Large intestine (tissue), 3 donors: Measurements from ENCODE around the gene TOMM6. TPM values are rescaled to one million over a fixed set of nuclear protein-coding genes. Genes with fewer than 3 reads are reported as not detected.

Experiments
- DNase-seq, 2 donors: peaks; one replicate each; pipeline versions ENCODE4 v3.0.0 to v3.0.0-alpha.2; 2013
- H3K27ac ChIP-seq: one replicate; pipeline ENCODE4 v1.5.1; 2013; ENCODE audit warnings: low read length
- H3K27me3 ChIP-seq: 2 replicates; pipeline ENCODE4 v1.6.1; 2013; ENCODE audit warnings: low read length; ENCODE audit not compliant: control insufficient read depth, insufficient read depth
- H3K36me3 ChIP-seq: 2 replicates; pipeline ENCODE4 v1.6.1; 2013; ENCODE audit warnings: low read length; ENCODE audit not compliant: control insufficient read depth, insufficient read depth
- H3K4me1 ChIP-seq: one replicate; pipeline ENCODE4 v1.6.1; 2013; ENCODE audit warnings: low read length; ENCODE audit not compliant: control insufficient read depth, insufficient read depth
- H3K4me3 ChIP-seq: one replicate; pipeline ENCODE4 v1.5.1; 2013; ENCODE audit warnings: low read length
- H3K9me3 ChIP-seq: one replicate; pipeline ENCODE4 v1.6.1; 2013; ENCODE audit warnings: mild to moderate bottlenecking, low read depth, low read length, moderate library complexity; ENCODE audit not compliant: control insufficient read depth
- WGBS: methylation state at CpG from one replicate; pipeline ENCODE4 v1.1.5; 2013; ENCODE audit warnings: low lambda C conversion rate; ENCODE audit not compliant: insufficient coverage; 5-methylcytosine and 5-hydroxymethylcytosine counted together
- polyA plus RNA-seq: library from polyadenylated mRNA; unstranded; fragments of 120-200 nt; gene quantifications from one replicate; pipeline ENCODE4 v1.2.1, GENCODE V29; 2013

The TOMM6 gene
- polyA plus RNA-seq, 1 donor = 195 TPM

DNA sequence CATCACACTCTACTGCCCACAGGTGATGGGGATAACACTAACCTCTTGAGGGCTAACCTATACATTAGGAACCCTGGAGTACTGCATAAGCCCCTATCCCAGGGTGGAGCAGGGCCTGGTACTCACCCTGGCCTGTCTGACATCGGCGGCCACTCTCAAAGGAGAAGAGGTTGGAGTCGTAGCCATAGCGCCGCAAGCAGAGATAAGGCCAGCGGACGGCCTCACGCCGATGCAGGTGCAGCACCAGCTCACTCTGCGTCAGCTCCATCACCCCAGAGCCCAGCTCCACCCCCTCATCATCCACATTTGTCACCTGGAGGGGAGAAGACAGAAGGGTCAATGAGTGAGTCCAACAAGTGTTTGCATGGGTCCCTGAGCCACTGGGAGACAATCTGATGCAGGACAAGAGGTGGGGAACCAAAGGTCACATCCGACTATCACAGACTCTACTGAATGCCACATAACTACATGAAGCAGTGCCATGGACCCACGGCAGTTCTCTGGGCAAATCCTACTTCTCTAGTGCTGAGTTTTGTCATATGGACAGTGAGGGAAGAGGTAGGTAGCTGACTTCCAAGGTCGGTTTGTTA is 12.1 kb upstream of the TOMM6 start:
- no peaks in the 10 kb centered on the region for H3K27me3 ChIP-seq
- no peaks in the 10 kb centered on the region for H3K9me3 ChIP-seq
- no peak for DNase-seq
- H3K4me3 ChIP-seq = no peak overlapping the region
- H3K36me3 ChIP-seq = peaks cover 53% of the 10 kb centered on the region
- no CpG with 5 or more reads among the region's 13 CpGs for WGBS
- H3K27ac ChIP-seq = no peak overlapping the region
- H3K4me1 ChIP-seq = no peaks in the 10 kb centered on the region

DNA sequence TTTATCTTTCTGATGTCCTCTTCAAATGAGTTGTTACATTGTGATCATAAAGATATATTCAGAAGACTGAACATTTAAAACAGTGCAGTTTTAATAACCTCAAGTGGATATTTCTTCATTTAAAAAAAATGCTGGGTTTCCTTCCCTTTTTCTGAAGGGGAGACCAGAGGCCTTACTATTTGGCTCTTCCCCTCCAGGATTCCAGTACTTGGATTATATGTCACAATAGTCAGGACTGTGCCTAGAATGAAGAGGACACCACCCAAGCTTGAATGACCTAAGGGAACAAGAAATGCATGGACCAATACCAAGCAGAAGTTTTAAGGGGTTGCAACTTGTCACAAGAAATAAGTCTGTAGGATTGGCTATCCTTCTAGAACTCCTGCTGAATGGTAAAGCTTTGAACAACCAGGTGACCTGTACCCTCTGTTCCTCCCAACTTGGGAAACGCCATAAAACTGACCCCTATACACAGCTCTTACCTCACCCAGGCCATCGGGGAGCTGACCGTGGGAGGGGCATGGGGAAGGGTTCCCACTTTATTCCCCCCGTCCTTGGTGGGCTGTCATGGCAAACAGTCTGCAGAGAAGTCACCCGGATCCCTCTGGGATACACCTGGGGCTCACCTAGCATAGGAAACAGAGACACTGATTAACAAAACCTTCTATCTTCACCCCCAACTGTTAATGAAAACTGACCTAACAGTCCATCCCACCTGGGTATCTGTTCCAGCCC is 9.8 kb upstream of the TOMM6 start:
- H3K4me3 ChIP-seq = no peak overlapping the region
- no peaks in the 10 kb centered on the region for H3K9me3 ChIP-seq
- H3K27ac ChIP-seq = no peak overlapping the region
- peaks cover 30% of the 10 kb centered on the region for H3K36me3 ChIP-seq
- no peaks in the 10 kb centered on the region for H3K27me3 ChIP-seq
- peaks cover 4% of the 10 kb centered on the region for H3K4me1 ChIP-seq
- no CpG with 5 or more reads among the region's 5 CpGs for WGBS
- no peak for DNase-seq

DNA sequence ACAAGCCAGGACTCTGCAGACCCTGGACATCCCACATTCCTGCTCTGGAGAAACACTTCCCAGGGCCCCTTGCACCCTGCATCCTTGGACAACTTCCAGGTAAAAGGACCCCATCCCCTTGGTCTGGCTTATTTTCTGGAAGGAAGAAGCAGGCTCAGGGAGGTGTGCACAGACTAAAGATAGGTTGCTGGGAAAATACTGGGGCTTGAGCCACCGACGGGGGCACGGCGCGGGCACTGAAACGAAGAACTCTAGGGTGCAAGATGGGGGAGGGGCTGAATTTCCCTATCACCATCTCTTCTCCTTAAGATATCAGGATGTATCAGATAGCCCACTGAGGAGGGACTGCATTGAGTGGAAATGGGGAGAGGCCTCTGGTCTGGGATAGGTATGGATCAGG is 8.6 kb upstream of the TOMM6 start:
- Histone ChIP-seq H3K27ac (no peak overlapping the region), H3K27me3 (no peaks in the 10 kb centered on the region), H3K9me3 (no peaks in the 10 kb centered on the region), H3K4me3 (peak overlapping the region; percentile 53), H3K4me1 (peaks cover 4% of the 10 kb centered on the region), H3K36me3 (peaks cover 24% of the 10 kb centered on the region)
- no peak for DNase-seq
- WGBS = no CpG with 5 or more reads among the region's 6 CpGs

DNA sequence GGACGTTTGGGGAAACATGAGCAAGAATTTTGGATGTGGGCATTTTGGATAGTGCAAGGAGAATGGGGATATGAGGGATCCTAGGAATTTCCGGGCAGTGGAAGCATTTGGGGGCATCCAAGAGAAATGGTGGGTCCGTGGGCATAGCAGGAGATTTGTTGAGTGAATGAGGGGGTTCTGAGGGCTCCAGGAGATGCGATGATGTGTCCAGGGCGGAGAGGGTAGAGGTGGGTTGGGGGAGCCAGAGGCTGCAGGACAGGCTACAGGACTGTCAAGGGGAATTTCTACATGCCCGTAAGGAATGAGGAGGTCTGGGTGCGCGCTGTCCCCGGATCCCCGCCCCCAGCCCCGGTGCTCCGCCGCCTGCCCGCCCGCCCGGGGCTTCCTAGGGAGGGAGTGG is 8.2 kb upstream of the TOMM6 start:
- Histone ChIP-seq H3K9me3 (no peaks in the 10 kb centered on the region), H3K27me3 (no peaks in the 10 kb centered on the region), H3K4me1 (peaks cover 4% of the 10 kb centered on the region), H3K27ac (no peak overlapping the region), H3K4me3 (peak overlapping the region; percentile 53), H3K36me3 (peaks cover 20% of the 10 kb centered on the region)
- 0% methylated on average over 1 of the region's 16 CpGs for WGBS
- no peak for DNase-seq

DNA sequence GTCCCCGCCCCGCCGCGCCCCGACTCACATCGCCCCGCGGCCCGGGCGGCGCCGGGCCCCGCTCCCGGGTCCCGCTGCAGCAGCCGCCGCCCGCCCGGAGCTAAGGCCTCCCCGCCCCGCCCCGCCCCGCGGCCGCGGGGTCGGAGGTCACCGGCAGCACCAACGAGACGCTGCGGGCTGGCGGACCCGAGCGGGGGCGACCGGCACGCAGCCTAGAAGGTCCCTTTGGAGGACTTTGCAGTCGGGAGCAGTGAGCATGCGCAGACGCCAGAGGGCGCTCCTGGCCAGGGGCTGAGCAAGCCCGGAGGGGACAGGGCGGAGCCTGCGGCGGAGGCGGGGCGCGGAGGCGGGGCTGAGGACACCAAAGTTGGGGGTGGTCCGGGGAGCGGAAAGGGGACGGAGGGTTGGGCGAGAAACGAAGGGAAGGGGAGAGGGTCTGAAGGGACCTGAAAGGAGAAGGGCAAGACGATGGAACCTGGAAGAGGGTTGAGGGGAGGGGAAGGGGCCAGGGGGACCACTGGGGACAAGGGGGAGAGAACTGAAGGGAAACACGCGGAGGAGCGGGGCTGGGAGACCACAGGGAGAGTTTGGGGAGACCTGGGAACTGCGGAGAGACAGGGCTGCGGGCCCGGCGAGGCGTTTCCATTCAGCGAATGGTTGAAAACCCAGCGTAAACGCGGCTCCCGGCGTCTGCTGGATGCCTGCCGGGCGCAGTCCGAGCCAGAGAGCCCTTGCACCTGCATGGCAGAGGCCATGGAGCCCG is 7.5 kb upstream of the TOMM6 start, which contains the start of gene FRS3:
Gene FRS3 (minus strand): TSS at position 113 of the 763 bp plus-strand sequence. CDS start 2,913 bp downstream, outside the sequence.
- no peaks in the 10 kb centered on the region for H3K9me3 ChIP-seq
- DNase-seq = peak; percentile 97
- WGBS = 10% methylated on average over 2 of the region's 73 CpGs
- peak within 1 kb of the TSS; percentile 76 for H3K4me3 ChIP-seq
- no peaks in the 10 kb centered on the region for H3K27me3 ChIP-seq
- H3K36me3 ChIP-seq = peaks cover 14% of the 10 kb centered on the region
- peak within 1 kb of the TSS; percentile 8 for H3K27ac ChIP-seq
- peaks cover 4% of the 10 kb centered on the region for H3K4me1 ChIP-seq

GRCh38 chr6:41780551-41781365 is 6.7 kb upstream of the TOMM6 start, which contains the start of gene PRICKLE4:
PRICKLE4 (plus strand) TSS chr6:41780782; CDS start chr6:41783474, 2,692 bp downstream.
- Histone ChIP-seq H3K27ac (peak within 1 kb of the TSS; percentile 8), H3K4me1 (peaks cover 8% of the 10 kb centered on the region), H3K4me3 (peak within 1 kb of the TSS; percentile 76), H3K27me3 (no peaks in the 10 kb centered on the region), H3K36me3 (peaks cover 6% of the 10 kb centered on the region), H3K9me3 (no peaks in the 10 kb centered on the region)
- no CpG with 5 or more reads among the region's 36 CpGs for WGBS
- peak in 1 of 2 donors; percentile 46 for DNase-seq

DNA sequence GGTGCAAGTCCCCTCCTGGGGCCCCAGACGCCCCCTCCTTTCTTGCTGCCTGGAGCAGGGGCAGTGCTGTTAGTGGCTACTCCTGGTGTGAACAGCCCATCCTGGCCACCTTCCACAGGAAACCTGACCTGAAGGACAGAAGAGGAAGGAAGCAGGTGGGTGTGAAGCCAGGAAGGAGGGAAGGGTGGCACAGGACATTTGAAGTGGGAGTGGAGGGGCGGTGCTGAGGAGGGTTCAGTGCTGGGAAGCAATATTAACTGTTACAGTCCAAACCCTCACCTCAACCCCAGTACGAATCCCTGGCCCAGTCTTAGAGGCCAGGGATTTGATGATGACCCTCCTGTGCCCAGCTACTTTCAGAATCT is 6.1 kb upstream of the TOMM6 start:
- Histone ChIP-seq H3K9me3 (no peaks in the 10 kb centered on the region), H3K27me3 (no peaks in the 10 kb centered on the region), H3K36me3 (peaks cover 6% of the 10 kb centered on the region), H3K4me1 (peaks cover 12% of the 10 kb centered on the region), H3K27ac (no peak overlapping the region), H3K4me3 (peak overlapping the region; percentile 76)
- no peak for DNase-seq
- no CpG with 5 or more reads among the region's 3 CpGs for WGBS

- no CpG with 5 or more reads among the region's 6 CpGs for WGBS
- peaks cover 12% of the 10 kb centered on the region for H3K4me1 ChIP-seq
- H3K4me3 ChIP-seq = no peak overlapping the region
- DNase-seq = no peak
- H3K9me3 ChIP-seq = no peaks in the 10 kb centered on the region
- no peaks in the 10 kb centered on the region for H3K36me3 ChIP-seq
- no peaks in the 10 kb centered on the region for H3K27me3 ChIP-seq
- H3K27ac ChIP-seq = no peak overlapping the region
These were observed 4.3 kb upstream of the TOMM6 start for GRCh38 chr6:41783106-41783780.

GRCh38 chr6:41784581-41785171 is 2.8 kb upstream of the TOMM6 start:
- H3K4me1 ChIP-seq = peaks cover 12% of the 10 kb centered on the region
- H3K36me3 ChIP-seq = peaks cover 7% of the 10 kb centered on the region
- no peak overlapping the region for H3K27ac ChIP-seq
- no peaks in the 10 kb centered on the region for H3K9me3 ChIP-seq
- no peak overlapping the region for H3K4me3 ChIP-seq
- WGBS = no CpG with 5 or more reads among the region's 5 CpGs
- DNase-seq = no peak
- no peaks in the 10 kb centered on the region for H3K27me3 ChIP-seq
